HEK293T (cell line): ENCODE data around the gene PLEKHM2.

Experiments used
- FOXK2 ChIP-seq: fragments of 450-650 bp; IDR thresholded peaks from 2 replicates; pipeline ENCODE4 v1.6.1; 2016; ENCODE audit warnings: mild to moderate bottlenecking
- SUZ12 ChIP-seq: fragments of 450-650 bp; IDR thresholded peaks from 2 replicates; pipeline ENCODE4 v1.6.1; 2016; ENCODE audit warnings: mild to moderate bottlenecking
- TARDBP ChIP-seq: fragments of 450-650 bp; IDR thresholded peaks from 2 replicates; pipeline ENCODE4 v1.6.1; 2016

DNA sequence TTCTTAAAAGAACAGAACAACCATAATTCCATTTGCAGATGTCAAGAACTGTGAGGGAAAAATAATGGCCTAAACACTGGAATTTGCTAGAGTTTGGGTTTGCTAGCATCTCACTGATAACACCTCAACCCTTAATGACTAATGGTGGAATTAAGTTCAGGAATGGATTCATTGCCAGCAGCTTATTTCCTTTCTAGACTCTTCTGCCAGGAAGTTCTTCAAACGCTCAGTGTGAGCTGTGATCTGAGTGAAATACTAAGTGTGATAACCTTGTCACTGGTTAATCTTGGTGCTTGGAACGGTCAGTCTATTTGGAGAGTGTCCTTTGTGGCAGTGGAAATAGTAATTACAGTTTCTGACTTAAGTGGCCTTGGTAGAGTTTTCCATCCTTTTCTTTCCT is 21.6 kb upstream of the PLEKHM2 start:
- TF ChIP-seq TARDBP (no peak), SUZ12 (no peak), FOXK2 (no peak)
